C4-2B (cell line): Measurements from ENCODE around the gene TMEM225.

Experiments used
- H3K27ac ChIP-seq: fragments of 450-650 bp; 2 replicates; pipeline ENCODE4 v1.5.1; 2017
- CTCF ChIP-seq: fragments of 450-650 bp; conservative IDR thresholded peaks from 2 replicates; pipeline ENCODE4 v1.5.1; 2017; ENCODE audit warnings: mild to moderate bottlenecking
- ZFX ChIP-seq: fragments of 450-650 bp; IDR thresholded peaks from 2 replicates; pipeline ENCODE4 v1.6.1; 2017

Gene TMEM225

GRCh38 chr11:123841174-123841573, 44.3 kb downstream of the TMEM225 start:
- no peak overlapping the region for H3K27ac ChIP-seq
- TF ChIP-seq CTCF (no peak), ZFX (no peak)

GRCh38 chr11:123839131-123839530, 46.3 kb downstream of the TMEM225 start:
- no peak for TF ChIP-seq CTCF
- no peak for TF ChIP-seq ZFX
- no peak overlapping the region for H3K27ac ChIP-seq

- TF ChIP-seq CTCF (no peak), ZFX (no peak)
Measured at GRCh38 chr11:123838659-123839058, 46.8 kb downstream of the TMEM225 start.

GRCh38 chr11:123838199-123838598, 47.3 kb downstream of the TMEM225 start:
- TF ChIP-seq ZFX, result no peak
- TF ChIP-seq CTCF, result no peak
- H3K27ac ChIP-seq, result no peak overlapping the region

More at GRCh38 chr11:123838659-123839058, 46.8 kb downstream of the TMEM225 start:
- H3K27ac ChIP-seq, result no peak overlapping the region

- no peak for TF ChIP-seq CTCF
- TF ChIP-seq ZFX, result no peak
- no peak overlapping the region for H3K27ac ChIP-seq
Measured at GRCh38 chr11:123833095-123833494, 52.4 kb downstream of the TMEM225 start.
